Breast epithelium (tissue), 4 donors: ENCODE results near the gene CDKN2B-AS1. TPM values are rescaled to one million over a fixed set of nuclear protein-coding genes. Genes with fewer than 3 reads are reported as not detected.

Experiments used
- DNase-seq, 2 donors: peaks; one replicate each; pipeline ENCODE4 v3.0.0-alpha.2; 2019; ENCODE audit warnings: low spot score in 2 of 2
- H3K27ac ChIP-seq, 2 donors: fragments of 200-600 bp; sonication (generic) in 1 of 2; one replicate each; pipeline ENCODE4 v1.5.1; 2016 to 2019; ENCODE audit warnings: mild to moderate bottlenecking in 1 of 2
- H3K27me3 ChIP-seq, 2 donors: fragments of 200-600 bp; sonication (generic) in 1 of 2; one replicate each; pipeline versions ENCODE4 v1.5.1 to v1.6.0; 2017 to 2019; ENCODE audit warnings: control low read depth in 1 of 2, mild to moderate bottlenecking in 1 of 2
- H3K36me3 ChIP-seq: fragments of 200-600 bp; one replicate; pipeline ENCODE4 v1.5.1; 2019
- H3K4me1 ChIP-seq, 2 donors: fragments of 200-600 bp; sonication (generic); one replicate each; pipeline ENCODE4 v1.5.1; 2016 to 2019; ENCODE audit warnings: control low read depth in 1 of 2
- H3K4me3 ChIP-seq, 3 donors: fragments of 200-600 bp; sonication (generic); 1 replicate in 2 of 3; 2 replicates in 1 of 3; pipeline ENCODE4 v1.5.1; 2016 to 2019; ENCODE audit warnings: mild to moderate bottlenecking in 3 of 3, moderate library complexity in 2 of 3
- H3K9me3 ChIP-seq, 2 donors: fragments of 200-600 bp; sonication (generic) in 1 of 2; one replicate each; pipeline ENCODE4 v1.5.1; 2016 to 2019; ENCODE audit warnings: control low read depth in 1 of 2
- POLR2A ChIP-seq: fragments of 450-650 bp; IDR thresholded peaks from one replicate; pipeline ENCODE4 v1.6.1; 2016; ENCODE audit warnings: antibody characterized with exemption, mild to moderate bottlenecking, moderate library complexity
- POLR2AphosphoS5 ChIP-seq, 3 donors: sonication (generic); formaldehyde crosslinking; IDR thresholded peaks; one replicate each; pipeline ENCODE4 v1.6.1; 2017; ENCODE audit warnings: antibody characterized with exemption in 3 of 3
- intact Hi-C: fragments of 100-400 bp; cut with DNase I; formaldehyde crosslinking; loops from one replicate; pipeline ENCODE4 v1.15.1; 2023; ENCODE audit warnings: low total_unique reads
- total RNA-seq, 3 donors: library from RNA; depleted of rRNA; stranded (reverse); fragments of >200 nt; gene quantifications; one replicate each; pipeline ENCODE4 v1.1.0, GENCODE V29; 2016
- TF ChIP-seq, protein P1 (sequence below), 3 donors: fragments of 450-650 bp; IDR thresholded peaks; one replicate each; pipeline ENCODE4 v1.5.1; 2016 to 2017; ENCODE audit warnings: antibody characterized with exemption in 3 of 3, mild to moderate bottlenecking in 3 of 3, moderate library complexity in 3 of 3

Gene CDKN2B-AS1
- total RNA-seq, 3 donors from 2014 or later: 1.3 to 4.6 (median 3.2) TPM

DNA sequence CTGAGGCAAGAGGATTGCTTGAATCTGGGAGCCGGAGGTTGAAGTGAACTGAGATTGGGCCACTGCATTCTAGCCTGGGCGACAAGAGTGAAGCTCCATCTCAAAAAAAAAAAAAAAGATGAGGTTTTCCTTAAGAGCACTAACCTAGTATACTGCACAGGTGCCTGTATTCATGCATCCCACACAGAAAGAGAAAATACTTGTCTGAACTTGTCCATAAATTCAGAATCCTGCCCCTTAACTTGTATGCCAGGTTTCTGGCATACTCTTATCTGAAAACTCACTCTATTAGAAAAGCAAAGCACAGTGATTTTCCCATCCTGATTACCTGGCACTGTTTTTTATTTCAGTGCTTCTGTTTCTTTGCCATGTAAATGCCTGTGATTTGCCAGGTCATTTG, 139.8 kb downstream of the CDKN2B-AS1 start:
- DNase-seq: no peak
- no peaks in the 10 kb centered on the region for H3K9me3 ChIP-seq
- H3K4me1 ChIP-seq: no peaks in the 10 kb centered on the region
- H3K4me3 ChIP-seq: no peak overlapping the region
- H3K27ac ChIP-seq: no peak overlapping the region
- intact Hi-C loops: no loop called here
- H3K36me3 ChIP-seq: no peaks in the 10 kb centered on the region
- TF ChIP-seq POLR2A (no peak), POLR2AphosphoS5 (IDR thresholded peaks at IDR 0.05) (no peak)
- TF ChIP-seq, protein P1, sequence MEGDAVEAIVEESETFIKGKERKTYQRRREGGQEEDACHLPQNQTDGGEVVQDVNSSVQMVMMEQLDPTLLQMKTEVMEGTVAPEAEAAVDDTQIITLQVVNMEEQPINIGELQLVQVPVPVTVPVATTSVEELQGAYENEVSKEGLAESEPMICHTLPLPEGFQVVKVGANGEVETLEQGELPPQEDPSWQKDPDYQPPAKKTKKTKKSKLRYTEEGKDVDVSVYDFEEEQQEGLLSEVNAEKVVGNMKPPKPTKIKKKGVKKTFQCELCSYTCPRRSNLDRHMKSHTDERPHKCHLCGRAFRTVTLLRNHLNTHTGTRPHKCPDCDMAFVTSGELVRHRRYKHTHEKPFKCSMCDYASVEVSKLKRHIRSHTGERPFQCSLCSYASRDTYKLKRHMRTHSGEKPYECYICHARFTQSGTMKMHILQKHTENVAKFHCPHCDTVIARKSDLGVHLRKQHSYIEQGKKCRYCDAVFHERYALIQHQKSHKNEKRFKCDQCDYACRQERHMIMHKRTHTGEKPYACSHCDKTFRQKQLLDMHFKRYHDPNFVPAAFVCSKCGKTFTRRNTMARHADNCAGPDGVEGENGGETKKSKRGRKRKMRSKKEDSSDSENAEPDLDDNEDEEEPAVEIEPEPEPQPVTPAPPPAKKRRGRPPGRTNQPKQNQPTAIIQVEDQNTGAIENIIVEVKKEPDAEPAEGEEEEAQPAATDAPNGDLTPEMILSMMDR (IDR thresholded peaks at IDR 0.05): no peak
- H3K27me3 ChIP-seq: no peaks in the 10 kb centered on the region

DNA sequence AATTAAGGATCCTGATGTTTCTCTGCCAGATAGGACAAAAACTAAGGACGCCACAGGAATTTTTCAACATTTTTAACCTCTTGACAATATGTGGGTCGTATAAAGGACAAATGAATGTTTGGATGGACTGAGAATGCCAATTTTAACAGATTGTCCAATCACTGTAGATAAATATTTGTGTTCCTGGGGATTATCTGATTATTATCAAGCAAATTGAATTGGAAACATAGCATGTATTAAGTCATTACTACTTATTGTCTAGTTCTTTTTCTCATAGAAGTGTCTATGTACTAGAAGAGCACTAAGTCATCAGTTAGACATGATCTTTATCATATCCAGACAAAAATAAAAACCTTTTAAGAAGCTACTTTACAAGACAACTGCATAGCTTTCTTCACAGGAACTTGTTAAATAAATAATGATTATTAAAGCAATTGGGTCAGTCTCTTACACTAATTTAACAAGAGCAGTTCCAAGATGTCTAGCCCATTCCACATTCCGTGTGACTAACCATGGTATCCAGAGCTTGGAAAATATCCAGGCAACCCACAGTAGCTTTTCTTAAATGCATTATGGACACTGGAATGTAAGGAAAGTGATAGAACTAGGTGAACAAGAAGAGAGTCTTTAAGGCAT, 142.0 kb downstream of the CDKN2B-AS1 start:
- no peaks in the 10 kb centered on the region for H3K27me3 ChIP-seq

DNA sequence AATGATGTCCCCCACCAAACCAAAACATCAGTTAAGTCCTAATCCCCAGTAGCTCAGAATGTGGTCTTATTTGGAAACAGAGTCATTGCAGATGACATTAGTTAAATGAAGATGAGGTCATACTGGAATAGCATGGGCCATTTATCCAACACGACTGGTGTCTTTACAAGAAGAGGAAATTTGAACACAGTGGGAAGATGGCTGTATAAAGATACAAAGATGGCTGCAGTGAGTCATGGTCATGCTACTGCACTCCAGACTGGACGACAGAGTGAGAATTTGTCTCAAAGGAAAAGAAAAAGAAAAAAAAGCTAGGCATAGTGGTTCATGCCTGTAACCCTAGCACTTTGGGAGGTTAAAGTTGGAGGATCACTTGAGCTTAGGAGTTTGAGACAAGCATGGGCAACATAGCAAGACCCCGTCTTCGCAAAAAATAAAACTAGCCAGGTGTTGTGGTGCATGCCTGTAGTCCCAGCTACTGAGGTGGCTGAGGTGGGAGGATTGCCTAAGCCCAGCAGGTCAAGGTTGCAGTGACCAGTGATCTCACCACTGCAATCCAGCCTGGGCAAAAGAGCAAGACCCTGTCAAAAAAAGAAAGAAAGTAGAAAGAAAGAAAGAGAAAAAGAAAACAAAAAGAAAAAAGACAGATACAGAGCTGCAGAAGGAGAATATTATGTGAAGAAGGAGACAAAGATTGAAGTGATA, 144.5 kb downstream of the CDKN2B-AS1 start:
- Histone ChIP-seq H3K36me3 (no peaks in the 10 kb centered on the region), H3K27ac (no peak overlapping the region), H3K9me3 (no peaks in the 10 kb centered on the region), H3K27me3 (no peaks in the 10 kb centered on the region), H3K4me1 (no peaks in the 10 kb centered on the region), H3K4me3 (no peak overlapping the region)
- no peak for TF ChIP-seq POLR2A
- TF ChIP-seq, protein P1 (IDR thresholded peaks at IDR 0.05): no peak
- TF ChIP-seq POLR2AphosphoS5 (IDR thresholded peaks at IDR 0.05): no peak
- no peak for DNase-seq
- intact Hi-C loops: no loop called here

More for the DNA sequence above, 142.0 kb downstream of the CDKN2B-AS1 start:
- H3K36me3 ChIP-seq: no peaks in the 10 kb centered on the region
- no peaks in the 10 kb centered on the region for H3K4me1 ChIP-seq
- TF ChIP-seq, protein P1 (IDR thresholded peaks at IDR 0.05): no peak
- no peak for TF ChIP-seq POLR2A
- no peak for TF ChIP-seq POLR2AphosphoS5 (IDR thresholded peaks at IDR 0.05)
- intact Hi-C loops: no loop called here
- no peak overlapping the region for H3K27ac ChIP-seq
- no peak overlapping the region for H3K4me3 ChIP-seq
- no peak for DNase-seq
- H3K9me3 ChIP-seq: no peaks in the 10 kb centered on the region

DNA sequence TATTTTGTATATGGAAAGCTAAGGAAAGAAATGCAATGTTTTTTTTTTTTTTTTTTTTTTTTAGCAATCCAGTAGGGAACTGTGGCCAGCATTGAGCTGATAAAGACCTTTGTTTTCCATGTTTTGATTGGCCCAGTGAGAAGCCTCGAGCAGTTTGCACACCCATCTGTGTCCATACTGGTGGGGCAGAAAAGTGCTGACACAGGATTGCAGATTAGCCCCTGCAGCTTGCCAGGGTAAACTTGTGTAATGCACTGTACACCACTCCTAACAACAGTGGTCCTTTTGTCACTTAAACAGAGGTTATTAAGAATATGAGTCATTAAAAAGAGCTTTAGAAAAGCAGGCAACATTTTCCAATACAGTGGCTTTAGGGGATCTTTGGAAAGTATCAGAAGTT, 147.3 kb downstream of the CDKN2B-AS1 start:
- intact Hi-C loops: no loop called here
- Histone ChIP-seq H3K27ac (no peak overlapping the region), H3K9me3 (no peaks in the 10 kb centered on the region), H3K27me3 (no peaks in the 10 kb centered on the region), H3K4me3 (no peak overlapping the region), H3K36me3 (no peaks in the 10 kb centered on the region), H3K4me1 (no peaks in the 10 kb centered on the region)
- no peak for TF ChIP-seq POLR2A
- TF ChIP-seq POLR2AphosphoS5 (IDR thresholded peaks at IDR 0.05): no peak
- TF ChIP-seq, protein P1 (IDR thresholded peaks at IDR 0.05): no peak
- no peak for DNase-seq

DNA sequence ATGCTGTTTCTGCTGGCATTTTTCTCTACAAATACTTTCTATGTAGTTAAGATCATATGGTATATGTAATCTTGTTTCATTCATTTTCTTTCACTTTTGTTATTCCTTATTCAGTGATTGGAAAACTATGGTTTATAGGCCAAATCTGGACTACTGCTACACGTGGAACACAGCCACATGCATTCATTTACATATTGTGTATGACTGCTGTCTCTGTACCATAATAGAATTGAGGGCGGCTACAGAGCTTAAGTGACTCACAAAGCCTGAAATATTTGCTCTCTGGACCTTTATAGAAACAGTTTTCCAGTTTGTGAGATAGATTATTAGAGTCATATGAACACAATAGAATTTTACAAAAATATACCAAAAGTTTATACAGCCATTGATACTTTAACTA, 148.1 kb downstream of the CDKN2B-AS1 start:
- H3K4me3 ChIP-seq: no peak overlapping the region
- intact Hi-C loops: no loop called here
- no peak overlapping the region for H3K27ac ChIP-seq
- no peaks in the 10 kb centered on the region for H3K27me3 ChIP-seq
- no peak for DNase-seq
- H3K9me3 ChIP-seq: no peaks in the 10 kb centered on the region
- TF ChIP-seq POLR2AphosphoS5 (IDR thresholded peaks at IDR 0.05) (no peak), POLR2A (no peak)
- TF ChIP-seq, protein P1 (IDR thresholded peaks at IDR 0.05): no peak
- no peaks in the 10 kb centered on the region for H3K4me1 ChIP-seq
- H3K36me3 ChIP-seq: no peaks in the 10 kb centered on the region
